B cell (primary cell): ENCODE measurements around the gene MSTN. TPM values are rescaled to one million over a fixed set of nuclear protein-coding genes. Genes with fewer than 3 reads are reported as not detected.

ENCODE experiments used
- ATAC-seq: fragments of 200-7000 bp; cut with Tn5 transposase; one replicate; pipeline ENCODE4 v1.10.0; 2021; ENCODE audit warnings: low read depth, mild to moderate bottlenecking, moderate number of reproducible peaks, moderate library complexity
- CTCF ChIA-PET: fragments of 350-600 bp; sonication (Branson Sonifier 250); formaldehyde crosslinking; loops from one replicate; lab custom pipeline; 2021; ENCODE audit warnings: antibody characterized with exemption, inconsistent platforms; lab: Charles Lee
- POLR2A ChIA-PET: fragments of 350-600 bp; sonication (Branson Sonifier 250); formaldehyde crosslinking; loops from one replicate; lab custom pipeline; 2021; ENCODE audit warnings: antibody characterized with exemption; lab: Charles Lee
- DNase-seq: peaks from one replicate; pipeline ENCODE4 v3.0.0; 2013
- H2AFZ ChIP-seq: 2 replicates; pipeline ENCODE4 v1.6.1; 2012; ENCODE audit warnings: mild to moderate bottlenecking, low read depth, low read length; ENCODE audit not compliant: insufficient read depth, poor library complexity, severe bottlenecking
- H3K27ac ChIP-seq, 2 donors: 1 replicate in 1 of 2; 2 replicates in 1 of 2; pipeline ENCODE4 v1.5.1; 2012 to 2013; ENCODE audit warnings: low read length in 2 of 2, mild to moderate bottlenecking in 2 of 2, moderate library complexity in 1 of 2
- H3K27me3 ChIP-seq, 4 experiments: fragments of 200-600 bp in 1 of 4; sonication (generic) in 1 of 4; replicated peaks in 1 of 4; 1 replicate in 2 of 4; 2 replicates in 2 of 4; pipeline versions ENCODE4 v1.6.1 to v1.7.0; 2013 to 2016; ENCODE audit warnings: low read length in 3 of 4, mild to moderate bottlenecking in 2 of 4, mixed read lengths in 1 of 4, moderate library complexity in 1 of 4; ENCODE audit not compliant: insufficient read depth in 4 of 4, control insufficient read depth in 3 of 4; ENCODE audit errors: control extremely low read depth in 1 of 4
- H3K36me3 ChIP-seq, 2 experiments: replicated peaks in 1 of 2; 1 replicate in 1 of 2; 2 replicates in 1 of 2; pipeline versions ENCODE4 v1.6.1 to v1.7.1; 2013; ENCODE audit warnings: low read length in 1 of 2; ENCODE audit not compliant: insufficient read depth in 2 of 2, control insufficient read depth in 1 of 2; ENCODE audit errors: control extremely low read depth in 1 of 2, extremely low read depth in 1 of 2
- H3K4me1 ChIP-seq, 2 donors: fragments of 200-600 bp in 1 of 2; sonication (generic) in 1 of 2; 1 replicate in 1 of 2; 2 replicates in 1 of 2; pipeline versions ENCODE4 v1.5.1 to v1.6.1; 2013 to 2017; ENCODE audit warnings: low read length in 2 of 2; ENCODE audit not compliant: control insufficient read depth in 2 of 2, insufficient read depth in 2 of 2
- H3K4me2 ChIP-seq: replicated peaks from 2 replicates; pipeline ENCODE3; 2012; ENCODE audit warnings: mild to moderate bottlenecking, low read depth, low read length; ENCODE audit not compliant: poor library complexity, severe bottlenecking
- H3K4me3 ChIP-seq, 5 experiments: fragments of 200-600 bp in 1 of 5; sonication (generic) in 1 of 5; 1 replicate in 3 of 5; 2 replicates in 2 of 5; pipeline versions ENCODE4 v1.5.1 to v1.7.0; 2011 to 2016; ENCODE audit warnings: low read length in 4 of 5, mild to moderate bottlenecking in 4 of 5, low read depth in 2 of 5, control low read depth in 1 of 5, moderate library complexity in 1 of 5; ENCODE audit not compliant: insufficient read depth in 1 of 5; ENCODE audit errors: control extremely low read depth in 1 of 5, extremely low read depth in 1 of 5
- H3K79me2 ChIP-seq: fragments of 200-600 bp; sonication (generic); one replicate; pipeline ENCODE4 v1.6.0; 2016; ENCODE audit warnings: low read length; ENCODE audit not compliant: control insufficient read depth, insufficient read depth
- H3K9ac ChIP-seq: fragments of 200-600 bp; sonication (generic); 2 replicates; pipeline ENCODE4 v1.6.1; 2017; ENCODE audit warnings: mild to moderate bottlenecking, low read length, moderate library complexity
- H3K9me3 ChIP-seq, 3 donors: one replicate each; pipeline versions ENCODE4 v1.6.1 to v1.7.1; 2013; ENCODE audit warnings: low read length in 2 of 3; ENCODE audit not compliant: control insufficient read depth in 2 of 3, insufficient read depth in 1 of 3; ENCODE audit errors: control extremely low read depth in 1 of 3
- H4K20me1 ChIP-seq: 2 replicates; pipeline ENCODE4 v1.6.0; 2012; ENCODE audit warnings: mild to moderate bottlenecking, low read length; ENCODE audit not compliant: insufficient read depth, control insufficient read depth, poor library complexity, severe bottlenecking
- H3K27ac Mint-ChIP-seq: one replicate; pipeline ENCODE4 v1.8.0; 2021; ENCODE audit warnings: mixed read lengths
- H3K27me3 Mint-ChIP-seq: one replicate; pipeline ENCODE4 v1.8.0; 2021; ENCODE audit warnings: mixed read lengths
- H3K4me1 Mint-ChIP-seq: one replicate; pipeline ENCODE4 v1.8.0; 2021; ENCODE audit warnings: mixed read lengths
- H3K4me3 Mint-ChIP-seq: one replicate; pipeline ENCODE4 v1.8.0; 2021; ENCODE audit warnings: mixed read lengths
- H3K9me3 Mint-ChIP-seq: one replicate; pipeline ENCODE4 v1.8.0; 2022; ENCODE audit warnings: mixed read lengths; ENCODE audit not compliant: insufficient read depth
- EZH2 ChIP-seq: IDR thresholded peaks from 2 replicates; pipeline ENCODE4 v1.6.1; 2012; ENCODE audit warnings: borderline replicate concordance, low read depth, mild to moderate bottlenecking, moderate library complexity, low read length; ENCODE audit not compliant: insufficient read depth, poor library complexity, severe bottlenecking
- WGBS: methylation state at CpG from one replicate; pipeline ENCODE4 v1.1.5; 2013; ENCODE audit warnings: missing lambda C conversion rate; ENCODE audit not compliant: insufficient coverage; 5-methylcytosine and 5-hydroxymethylcytosine counted together
- intact Hi-C: fragments of 100-400 bp; cut with micrococcal nuclease; formaldehyde crosslinking; loops from one replicate; pipeline ENCODE4 v1.10.0; 2022
- polyA plus RNA-seq: library from polyadenylated mRNA; depleted of rRNA; stranded (reverse); fragments of >200 nt; gene quantifications from 2 replicates; pipeline ENCODE4 v1.2.3, GENCODE V29; 2012
- total RNA-seq, 2 donors: library from RNA; stranded (reverse); fragments of 120-200 nt in 1 of 2; gene quantifications; 1 replicate in 1 of 2; 2 replicates in 1 of 2; pipeline versions ENCODE4 v1.2.3 to v1.2.4, GENCODE V29; 2013 to 2022
- TF ChIP-seq, protein P1 (sequence below): fragments of 200-600 bp; IDR thresholded peaks from one replicate; pipeline ENCODE4 v1.8.0; 2022; ENCODE audit warnings: antibody characterized with exemption, mild to moderate bottlenecking

Gene MSTN
- total and polyA plus RNA-seq, 2 donors (not counting 1 experiment from before 2014, with no cell fraction given): 0.07 TPM; not detected in 1

GRCh38 chr2:190093793-190094192 lies 31.3 kb upstream of the MSTN start:
- Histone ChIP-seq H3K36me3 (no peaks in the 10 kb centered on the region), H3K27me3 (no peaks in the 10 kb centered on the region), H4K20me1 (no peaks in the 10 kb centered on the region), H3K4me1 (no peaks in the 10 kb centered on the region), H3K9ac (no peak overlapping the region), H3K4me3 (no peak overlapping the region), H2AFZ (no peak overlapping the region), H3K79me2 (no peaks in the 10 kb centered on the region), H3K9me3 (no peaks in the 10 kb centered on the region), H3K4me2 (no peak overlapping the region), H3K27ac (no peak overlapping the region)
- no peak for ATAC-seq
- no peak overlapping the region for H3K27ac Mint-ChIP-seq
- no peaks in the 10 kb centered on the region for H3K4me1 Mint-ChIP-seq
- 100% methylated on average over 2 of the region's 3 CpGs for WGBS
- DNase-seq: no peak
- no peak for TF ChIP-seq EZH2
- TF ChIP-seq, protein P1, sequence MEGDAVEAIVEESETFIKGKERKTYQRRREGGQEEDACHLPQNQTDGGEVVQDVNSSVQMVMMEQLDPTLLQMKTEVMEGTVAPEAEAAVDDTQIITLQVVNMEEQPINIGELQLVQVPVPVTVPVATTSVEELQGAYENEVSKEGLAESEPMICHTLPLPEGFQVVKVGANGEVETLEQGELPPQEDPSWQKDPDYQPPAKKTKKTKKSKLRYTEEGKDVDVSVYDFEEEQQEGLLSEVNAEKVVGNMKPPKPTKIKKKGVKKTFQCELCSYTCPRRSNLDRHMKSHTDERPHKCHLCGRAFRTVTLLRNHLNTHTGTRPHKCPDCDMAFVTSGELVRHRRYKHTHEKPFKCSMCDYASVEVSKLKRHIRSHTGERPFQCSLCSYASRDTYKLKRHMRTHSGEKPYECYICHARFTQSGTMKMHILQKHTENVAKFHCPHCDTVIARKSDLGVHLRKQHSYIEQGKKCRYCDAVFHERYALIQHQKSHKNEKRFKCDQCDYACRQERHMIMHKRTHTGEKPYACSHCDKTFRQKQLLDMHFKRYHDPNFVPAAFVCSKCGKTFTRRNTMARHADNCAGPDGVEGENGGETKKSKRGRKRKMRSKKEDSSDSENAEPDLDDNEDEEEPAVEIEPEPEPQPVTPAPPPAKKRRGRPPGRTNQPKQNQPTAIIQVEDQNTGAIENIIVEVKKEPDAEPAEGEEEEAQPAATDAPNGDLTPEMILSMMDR: no peak
- no peaks in the 10 kb centered on the region for H3K9me3 Mint-ChIP-seq
- CTCF ChIA-PET: interaction anchor here (1.6 kb wide), 1 partner anchor 19 kb away, joined by 4 read pairs; no protein-coding TSS in a partner anchor
- POLR2A ChIA-PET: interaction anchor here (0.7 kb wide), 1 partner anchor 266 kb away, joined by 4 read pairs; no protein-coding TSS in a partner anchor
- no peaks in the 10 kb centered on the region for H3K27me3 Mint-ChIP-seq
- no peak overlapping the region for H3K4me3 Mint-ChIP-seq
- intact Hi-C loops: no loop called here

- Histone ChIP-seq H3K4me1 (no peaks in the 10 kb centered on the region), H3K9ac (no peak overlapping the region), H3K9me3 (no peaks in the 10 kb centered on the region), H3K79me2 (no peaks in the 10 kb centered on the region), H2AFZ (no peak overlapping the region), H3K36me3 (no peaks in the 10 kb centered on the region), H3K4me3 (no peak overlapping the region), H3K27me3 (no peaks in the 10 kb centered on the region), H3K4me2 (no peak overlapping the region), H4K20me1 (no peaks in the 10 kb centered on the region), H3K27ac (no peak overlapping the region)
- no peak for DNase-seq
- Mint-ChIP-seq H3K27me3 (no peaks in the 10 kb centered on the region), H3K4me1 (no peaks in the 10 kb centered on the region), H3K27ac (no peak overlapping the region), H3K4me3 (no peak overlapping the region), H3K9me3 (no peaks in the 10 kb centered on the region)
- no peak for ATAC-seq
- CTCF ChIA-PET: interaction anchor here (0.6 to 1.6 kb wide), 7 partner anchors 8 to 959 kb away, joined by 3 to 5 read pairs (median 3); no protein-coding TSS in a partner anchor
- TF ChIP-seq, protein P1: no peak
- TF ChIP-seq EZH2: no peak
- POLR2A ChIA-PET: no interaction called here
- intact Hi-C loops: no loop called here
- WGBS: 89% methylated on average over 1 of the region's 2 CpGs
These were observed 27.6 kb upstream of the MSTN start for GRCh38 chr2:190090148-190090547.
